Activated naive CD8-positive, alpha-beta T cell treated with anti-CD3 and anti-CD28 coated beads for 36 hours (primary cell): ENCODE data around the gene PRUNE2. TPM values are rescaled to one million over a fixed set of nuclear protein-coding genes. Genes with fewer than 3 reads are reported as not detected.
"Not testable (repeated sequence)": the region's sequence is repeated elsewhere in the genome, so short reads cannot be mapped to it uniquely, and the experiment has no call there.

ENCODE experiments used
- DNase-seq: peaks from one replicate; pipeline ENCODE4 v3.0.0; 2021
- H3K27ac Mint-ChIP-seq: one replicate; pipeline ENCODE4 v1.8.0; 2022; ENCODE audit warnings: mild to moderate bottlenecking, moderate library complexity, mixed read lengths
- H3K27me3 Mint-ChIP-seq: one replicate; pipeline ENCODE4 v1.8.0; 2022; ENCODE audit warnings: mild to moderate bottlenecking, mixed read lengths
- H3K36me3 Mint-ChIP-seq: one replicate; pipeline ENCODE4 v1.8.0; 2021; ENCODE audit warnings: mild to moderate bottlenecking, mixed read lengths
- H3K4me1 Mint-ChIP-seq: one replicate; pipeline ENCODE4 v1.8.0; 2021; ENCODE audit warnings: mixed read lengths
- H3K4me3 Mint-ChIP-seq: one replicate; pipeline ENCODE4 v1.8.0; 2022; ENCODE audit warnings: mild to moderate bottlenecking, moderate library complexity, mixed read lengths
- H3K9me3 Mint-ChIP-seq: one replicate; pipeline ENCODE4 v1.8.0; 2022; ENCODE audit warnings: mixed read lengths
- total RNA-seq, 2 experiments: library from RNA; stranded (reverse); gene quantifications; one replicate each; pipeline ENCODE4 v1.2.3, GENCODE V29; 2021

PRUNE2 gene
- total RNA-seq, 2 experiments from 2014 or later = 0.35 TPM; not detected in 1

- Mint-ChIP-seq H3K36me3 (no peaks in the 10 kb centered on the region), H3K27ac (no peak overlapping the region), H3K4me3 (no peak overlapping the region), H3K27me3 (no peaks in the 10 kb centered on the region), H3K9me3 (no peaks in the 10 kb centered on the region), H3K4me1 (no peaks in the 10 kb centered on the region)
- no peak for DNase-seq
Observed at GRCh38 chr9:76761448-76761847, 144.5 kb downstream of the PRUNE2 start.

- Mint-ChIP-seq H3K27me3 (no peaks in the 10 kb centered on the region), H3K36me3 (no peaks in the 10 kb centered on the region), H3K4me3 (no peak overlapping the region), H3K27ac (no peak overlapping the region), H3K9me3 (no peaks in the 10 kb centered on the region), H3K4me1 (peaks cover 3% of the 10 kb centered on the region)
- DNase-seq = no peak
Observed at GRCh38 chr9:76759732-76760131, 146.2 kb downstream of the PRUNE2 start.

- Mint-ChIP-seq H3K4me3 (no peak overlapping the region), H3K27me3 (no peaks in the 10 kb centered on the region), H3K9me3 (no peaks in the 10 kb centered on the region), H3K4me1 (peaks cover 3% of the 10 kb centered on the region), H3K27ac (no peak overlapping the region), H3K36me3 (no peaks in the 10 kb centered on the region)
- DNase-seq = no peak
Observed at GRCh38 chr9:76758476-76758875, 147.4 kb downstream of the PRUNE2 start.

- no peak overlapping the region for H3K27ac Mint-ChIP-seq
- DNase-seq = no peak
- no peaks in the 10 kb centered on the region for H3K27me3 Mint-ChIP-seq
- no peaks in the 10 kb centered on the region for H3K36me3 Mint-ChIP-seq
- H3K4me1 Mint-ChIP-seq = peaks cover 3% of the 10 kb centered on the region
- H3K9me3 Mint-ChIP-seq = no peaks in the 10 kb centered on the region
- H3K4me3 Mint-ChIP-seq = no peak overlapping the region
Observed at GRCh38 chr9:76756941-76757673, 148.8 kb downstream of the PRUNE2 start.

- Mint-ChIP-seq H3K27me3 (no peaks in the 10 kb centered on the region), H3K27ac (no peak overlapping the region), H3K4me3 (no peak overlapping the region), H3K4me1 (peaks cover 3% of the 10 kb centered on the region), H3K36me3 (no peaks in the 10 kb centered on the region), H3K9me3 (no peaks in the 10 kb centered on the region)
- DNase-seq = no peak
Observed at GRCh38 chr9:76756268-76756640, 149.7 kb downstream of the PRUNE2 start.

- peaks cover 3% of the 10 kb centered on the region for H3K4me1 Mint-ChIP-seq
- no peaks in the 10 kb centered on the region for H3K9me3 Mint-ChIP-seq
- no peak overlapping the region for H3K4me3 Mint-ChIP-seq
- no peak overlapping the region for H3K27ac Mint-ChIP-seq
- no peaks in the 10 kb centered on the region for H3K36me3 Mint-ChIP-seq
- no peaks in the 10 kb centered on the region for H3K27me3 Mint-ChIP-seq
- DNase-seq = no peak
Observed at GRCh38 chr9:76751001-76751400, 154.9 kb downstream of the PRUNE2 start.

- H3K4me3 Mint-ChIP-seq = no peak overlapping the region
- H3K36me3 Mint-ChIP-seq = no peaks in the 10 kb centered on the region
- H3K4me1 Mint-ChIP-seq = no peaks in the 10 kb centered on the region
- peaks cover 13% of the 10 kb centered on the region for H3K9me3 Mint-ChIP-seq
- H3K27ac Mint-ChIP-seq = no peak overlapping the region
- DNase-seq = no peak
- peaks cover 12% of the 10 kb centered on the region for H3K27me3 Mint-ChIP-seq
Observed at GRCh38 chr9:76744336-76744735, 161.6 kb downstream of the PRUNE2 start.

- peaks cover 12% of the 10 kb centered on the region for H3K27me3 Mint-ChIP-seq
- H3K36me3 Mint-ChIP-seq = no peaks in the 10 kb centered on the region
- no peak overlapping the region for H3K27ac Mint-ChIP-seq
- H3K4me3 Mint-ChIP-seq = no peak overlapping the region
- H3K4me1 Mint-ChIP-seq = no peaks in the 10 kb centered on the region
- no peak for DNase-seq
- peaks cover 13% of the 10 kb centered on the region for H3K9me3 Mint-ChIP-seq
Observed at GRCh38 chr9:76743931-76744330, 162.0 kb downstream of the PRUNE2 start.

- H3K4me3 Mint-ChIP-seq, H3K36me3 Mint-ChIP-seq, H3K4me1 Mint-ChIP-seq, DNase-seq, H3K27ac Mint-ChIP-seq: not testable (repeated sequence)
- Mint-ChIP-seq H3K9me3 (peaks cover 13% of the 10 kb centered on the region), H3K27me3 (peaks cover 16% of the 10 kb centered on the region)
Observed at GRCh38 chr9:76742890-76743289, 163.0 kb downstream of the PRUNE2 start.

GRCh38 chr9:76741524-76741923 lies 164.4 kb downstream of the PRUNE2 start:
- no peaks in the 10 kb centered on the region for H3K4me1 Mint-ChIP-seq
- H3K4me3 Mint-ChIP-seq = no peak overlapping the region
- H3K36me3 Mint-ChIP-seq = no peaks in the 10 kb centered on the region

GRCh38 chr9:76738402-76738801 lies 167.5 kb downstream of the PRUNE2 start:
- H3K9me3 Mint-ChIP-seq = peaks cover 8% of the 10 kb centered on the region
- H3K27ac Mint-ChIP-seq = no peak overlapping the region
- H3K4me3 Mint-ChIP-seq = no peak overlapping the region
- no peaks in the 10 kb centered on the region for H3K36me3 Mint-ChIP-seq
- H3K27me3 Mint-ChIP-seq = peaks cover 14% of the 10 kb centered on the region
- no peak for DNase-seq
- H3K4me1 Mint-ChIP-seq = no peaks in the 10 kb centered on the region

More at GRCh38 chr9:76741524-76741923, 164.4 kb downstream of the PRUNE2 start:
- peaks cover 13% of the 10 kb centered on the region for H3K9me3 Mint-ChIP-seq
- no peak overlapping the region for H3K27ac Mint-ChIP-seq
- peaks cover 16% of the 10 kb centered on the region for H3K27me3 Mint-ChIP-seq
- DNase-seq = no peak

GRCh38 chr9:76737154-76737902 lies 168.6 kb downstream of the PRUNE2 start:
- Mint-ChIP-seq H3K27me3 (peaks cover 11% of the 10 kb centered on the region), H3K4me1 (no peaks in the 10 kb centered on the region), H3K36me3 (no peaks in the 10 kb centered on the region), H3K4me3 (no peak overlapping the region), H3K27ac (no peak overlapping the region), H3K9me3 (peaks cover 2% of the 10 kb centered on the region)
- no peak for DNase-seq

- Mint-ChIP-seq H3K27ac (no peak overlapping the region), H3K27me3 (peaks cover 7% of the 10 kb centered on the region), H3K4me3 (no peak overlapping the region), H3K9me3 (no peaks in the 10 kb centered on the region), H3K4me1 (no peaks in the 10 kb centered on the region), H3K36me3 (no peaks in the 10 kb centered on the region)
- DNase-seq = no peak
Observed at GRCh38 chr9:76734716-76735115, 171.2 kb downstream of the PRUNE2 start.

- DNase-seq = no peak
- Mint-ChIP-seq H3K27me3 (peaks cover 3% of the 10 kb centered on the region), H3K4me1 (no peaks in the 10 kb centered on the region), H3K27ac (no peak overlapping the region), H3K9me3 (no peaks in the 10 kb centered on the region), H3K36me3 (no peaks in the 10 kb centered on the region), H3K4me3 (no peak overlapping the region)
Observed at GRCh38 chr9:76733096-76733495, 172.8 kb downstream of the PRUNE2 start.

GRCh38 chr9:76732341-76732958 lies 173.5 kb downstream of the PRUNE2 start:
- Mint-ChIP-seq H3K36me3 (no peaks in the 10 kb centered on the region), H3K27ac (no peak overlapping the region), H3K4me1 (no peaks in the 10 kb centered on the region), H3K4me3 (no peak overlapping the region), H3K9me3 (no peaks in the 10 kb centered on the region), H3K27me3 (peaks cover 3% of the 10 kb centered on the region)
- no peak for DNase-seq
